NCI-H187 (cell line): ENCODE data around the gene TSPAN10.
"Not testable (repeated sequence)": the region's sequence is repeated elsewhere in the genome, so short reads cannot be mapped to it uniquely, and the experiment has no call there.

Experiments used
- DNase-seq, 2 experiments: peaks; one replicate each; lab custom pipeline; 2025; lab: John Stamatoyannopoulos, UW

TSPAN10 gene

GRCh38 chr17:81636505-81637288 lies at the start of gene TSPAN10, which contains the start of gene NPLOC4:
TSPAN10 (plus strand) TSS chr17:81637196; CDS start chr17:81642413, 5,217 bp downstream.
NPLOC4 (minus strand) TSS chr17:81637112; CDS start chr17:81636930, 182 bp downstream.
- peak; percentile 34 to 60 for DNase-seq

GRCh38 chr17:81589612-81590011 lies 47.4 kb upstream of the TSPAN10 start:
- no peak for DNase-seq

- DNase-seq, result no peak
Observed at GRCh38 chr17:81590121-81590520, 46.9 kb upstream of the TSPAN10 start.

GRCh38 chr17:81591971-81592370 lies 45.0 kb upstream of the TSPAN10 start:
- DNase-seq, result no peak

GRCh38 chr17:81593105-81593871 lies 43.7 kb upstream of the TSPAN10 start:
- no peak for DNase-seq

- DNase-seq, result no peak
Observed at GRCh38 chr17:81599719-81600486, 37.1 kb upstream of the TSPAN10 start.

- DNase-seq, result peak in 1 of 2 experiments; percentile 20
Observed at GRCh38 chr17:81601525-81602120, 35.4 kb upstream of the TSPAN10 start.

- DNase-seq, result no peak
Observed at GRCh38 chr17:81603846-81604610, 33.0 kb upstream of the TSPAN10 start.

- DNase-seq, result no peak
Observed at GRCh38 chr17:81607431-81607830, 29.6 kb upstream of the TSPAN10 start.

GRCh38 chr17:81608082-81608481 lies 28.9 kb upstream of the TSPAN10 start:
- DNase-seq, result no peak

GRCh38 chr17:81608605-81609004 lies 28.4 kb upstream of the TSPAN10 start:
- DNase-seq, result no peak

GRCh38 chr17:81609541-81610311 lies 27.3 kb upstream of the TSPAN10 start:
- DNase-seq, result no peak

GRCh38 chr17:81612172-81612970 lies 24.6 kb upstream of the TSPAN10 start:
- DNase-seq, result no peak

GRCh38 chr17:81615401-81615930 lies 21.5 kb upstream of the TSPAN10 start:
- DNase-seq, result no peak

- DNase-seq, result no peak
Observed at GRCh38 chr17:81616877-81617276, 20.1 kb upstream of the TSPAN10 start.

- DNase-seq, result not testable (repeated sequence)
Observed at GRCh38 chr17:81618307-81618706, 18.7 kb upstream of the TSPAN10 start.

GRCh38 chr17:81621494-81622130 lies 15.4 kb upstream of the TSPAN10 start:
- no peak for DNase-seq

- no peak for DNase-seq
Observed at GRCh38 chr17:81630274-81630673, 6.7 kb upstream of the TSPAN10 start.

GRCh38 chr17:81631482-81631881 lies 5.5 kb upstream of the TSPAN10 start:
- no peak for DNase-seq
